ENCODE data around the gene NAA10.

DNA sequence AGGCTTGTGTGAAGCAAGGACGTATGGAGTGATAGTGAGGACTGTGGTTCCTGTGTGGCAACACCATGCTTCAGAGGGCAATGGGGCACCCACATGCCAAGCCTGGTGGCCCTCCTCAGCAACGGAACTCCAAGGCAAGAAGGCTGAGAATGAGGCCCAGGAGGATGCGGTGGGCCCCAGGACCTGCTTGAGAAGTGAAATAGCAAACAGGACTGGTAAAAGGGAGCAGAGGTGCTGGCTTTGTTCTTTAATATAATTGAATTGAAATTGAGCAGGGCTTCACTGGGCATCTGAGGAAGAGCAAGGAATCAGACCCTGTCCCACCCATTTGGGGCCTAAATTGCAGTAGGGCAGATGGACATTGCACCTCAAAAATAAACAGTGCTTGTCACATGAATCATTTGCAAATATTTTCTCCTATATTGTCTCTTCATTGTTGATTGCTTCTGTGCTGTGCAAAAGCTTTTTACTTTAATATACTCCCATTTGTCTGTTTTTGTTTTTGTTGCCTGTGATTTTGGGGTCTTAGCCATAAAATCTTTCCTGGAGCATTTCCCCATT lies 40.0 kb upstream of the NAA10 start:
- TF ChIP-seq, protein P1, sequence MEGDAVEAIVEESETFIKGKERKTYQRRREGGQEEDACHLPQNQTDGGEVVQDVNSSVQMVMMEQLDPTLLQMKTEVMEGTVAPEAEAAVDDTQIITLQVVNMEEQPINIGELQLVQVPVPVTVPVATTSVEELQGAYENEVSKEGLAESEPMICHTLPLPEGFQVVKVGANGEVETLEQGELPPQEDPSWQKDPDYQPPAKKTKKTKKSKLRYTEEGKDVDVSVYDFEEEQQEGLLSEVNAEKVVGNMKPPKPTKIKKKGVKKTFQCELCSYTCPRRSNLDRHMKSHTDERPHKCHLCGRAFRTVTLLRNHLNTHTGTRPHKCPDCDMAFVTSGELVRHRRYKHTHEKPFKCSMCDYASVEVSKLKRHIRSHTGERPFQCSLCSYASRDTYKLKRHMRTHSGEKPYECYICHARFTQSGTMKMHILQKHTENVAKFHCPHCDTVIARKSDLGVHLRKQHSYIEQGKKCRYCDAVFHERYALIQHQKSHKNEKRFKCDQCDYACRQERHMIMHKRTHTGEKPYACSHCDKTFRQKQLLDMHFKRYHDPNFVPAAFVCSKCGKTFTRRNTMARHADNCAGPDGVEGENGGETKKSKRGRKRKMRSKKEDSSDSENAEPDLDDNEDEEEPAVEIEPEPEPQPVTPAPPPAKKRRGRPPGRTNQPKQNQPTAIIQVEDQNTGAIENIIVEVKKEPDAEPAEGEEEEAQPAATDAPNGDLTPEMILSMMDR (conservative IDR thresholded peaks at IDR 0.05), result no peak
- TF ChIP-seq ZFX (IDR thresholded peaks at IDR 0.05), result no peak

Measured in C4-2B (cell line).